ENCODE measurements around the gene KRT76.

The KRT76 gene

GRCh38 chr12:52730793-52731192 is 46.4 kb downstream of the KRT76 start:
- no peak for DNase-seq (ENCODE audit: low spot score)

- DNase-seq (ENCODE audit: low spot score) = no peak
Measured at GRCh38 chr12:52730383-52730782, 46.8 kb downstream of the KRT76 start.

GRCh38 chr12:52729147-52729546 is 48.0 kb downstream of the KRT76 start:
- DNase-seq (ENCODE audit: low spot score) = no peak

GRCh38 chr12:52728374-52728773 is 48.8 kb downstream of the KRT76 start:
- no peak for DNase-seq (ENCODE audit: low spot score)

GRCh38 chr12:52727037-52727436 is 50.1 kb downstream of the KRT76 start:
- DNase-seq (ENCODE audit: low spot score) = no peak

GRCh38 chr12:52726451-52726850 is 50.7 kb downstream of the KRT76 start:
- DNase-seq (ENCODE audit: low spot score) = no peak

GRCh38 chr12:52724384-52724783 is 52.8 kb downstream of the KRT76 start:
- DNase-seq (ENCODE audit: low spot score) = no peak

GRCh38 chr12:52722680-52723079 is 54.5 kb downstream of the KRT76 start:
- no peak for DNase-seq (ENCODE audit: low spot score)

GRCh38 chr12:52721838-52722470 is 55.2 kb downstream of the KRT76 start:
- DNase-seq (ENCODE audit: low spot score) = no peak

- no peak for DNase-seq (ENCODE audit: low spot score)
Measured at GRCh38 chr12:52720365-52720886, 56.7 kb downstream of the KRT76 start.

Data from globus pallidus (tissue), 1 donor.